HG02884 (cell line): ENCODE results near the gene GLRX3.
A peak's percentile ranks its signal among the peaks of the same experiment; 100 is the strongest.

Source experiments
- ATAC-seq: cut with Tn5 transposase; IDR thresholded peaks from one replicate; pipeline ENCODE4 v1.9.1; 2021; ENCODE audit warnings: mild to moderate bottlenecking, moderate library complexity; ENCODE audit not compliant: unreplicated experiment

Gene GLRX3

GRCh38 chr10:130137659-130138478 is 1.7 kb downstream of the GLRX3 start:
- ATAC-seq: no peak

DNA sequence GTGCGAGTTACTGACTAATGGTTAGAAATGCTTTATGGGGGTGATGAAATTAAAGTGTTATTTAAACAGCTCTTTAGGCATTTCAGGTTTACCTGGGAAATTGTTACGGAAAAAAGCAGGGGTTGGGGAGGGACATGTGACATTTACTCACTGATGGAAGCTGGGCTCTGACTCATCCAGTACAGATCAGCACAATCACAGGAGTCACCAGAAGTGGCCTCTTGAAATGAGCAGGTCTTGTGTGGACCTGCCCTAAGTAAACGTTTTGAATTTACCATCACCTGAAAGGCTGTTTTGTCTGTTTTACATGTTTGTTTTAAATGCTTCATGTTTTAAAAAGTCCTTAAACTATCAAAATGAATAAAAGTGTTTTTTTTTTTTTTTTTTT is 2.3 kb downstream of the GLRX3 start:
- no peak for ATAC-seq

GRCh38 chr10:130140425-130140824 is 4.2 kb downstream of the GLRX3 start:
- ATAC-seq: no peak

DNA sequence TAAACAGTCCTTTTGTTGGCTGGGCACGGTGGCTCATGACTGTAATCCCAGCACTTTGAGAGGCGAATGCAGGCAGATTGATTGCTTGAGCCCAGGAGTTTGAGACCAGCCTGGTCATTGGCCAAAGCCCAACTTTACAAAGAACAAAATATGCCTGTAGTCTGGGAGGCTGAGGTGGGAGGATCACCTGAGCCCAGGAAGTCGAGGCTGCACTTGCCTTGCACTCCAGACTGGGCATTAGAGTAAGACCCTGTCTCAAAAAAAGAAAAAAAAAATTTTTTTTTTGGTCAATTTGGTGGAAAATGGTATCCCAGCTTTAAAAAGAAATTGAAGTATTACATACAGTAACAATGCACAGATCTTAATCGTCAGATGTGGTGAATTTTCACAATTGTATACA is 4.8 kb downstream of the GLRX3 start:
- ATAC-seq: no peak

- no peak for ATAC-seq
Observed at GRCh38 chr10:130141460-130141859, 5.3 kb downstream of the GLRX3 start.

GRCh38 chr10:130141878-130142277 is 5.7 kb downstream of the GLRX3 start:
- peak; percentile 86 for ATAC-seq

DNA sequence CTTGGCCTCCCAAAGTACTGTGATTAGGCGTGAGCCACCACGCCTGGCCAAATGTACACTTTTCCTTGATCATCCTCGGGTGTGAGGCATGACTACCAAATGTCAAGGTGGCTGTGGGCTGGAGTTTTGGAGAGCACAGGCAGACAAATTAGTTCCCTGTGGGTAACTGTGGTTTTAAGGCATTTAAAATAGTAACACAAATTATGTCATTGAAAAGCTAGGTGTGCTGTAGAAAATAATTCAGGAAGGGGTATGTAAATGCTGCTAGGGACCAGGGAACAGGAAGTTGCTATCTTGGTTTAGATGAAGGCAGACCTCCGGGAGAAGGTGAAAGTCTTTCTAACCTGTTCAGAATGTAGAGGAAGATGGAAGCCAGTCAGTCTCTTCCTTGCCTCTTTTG is 9.9 kb downstream of the GLRX3 start:
- no peak for ATAC-seq

DNA sequence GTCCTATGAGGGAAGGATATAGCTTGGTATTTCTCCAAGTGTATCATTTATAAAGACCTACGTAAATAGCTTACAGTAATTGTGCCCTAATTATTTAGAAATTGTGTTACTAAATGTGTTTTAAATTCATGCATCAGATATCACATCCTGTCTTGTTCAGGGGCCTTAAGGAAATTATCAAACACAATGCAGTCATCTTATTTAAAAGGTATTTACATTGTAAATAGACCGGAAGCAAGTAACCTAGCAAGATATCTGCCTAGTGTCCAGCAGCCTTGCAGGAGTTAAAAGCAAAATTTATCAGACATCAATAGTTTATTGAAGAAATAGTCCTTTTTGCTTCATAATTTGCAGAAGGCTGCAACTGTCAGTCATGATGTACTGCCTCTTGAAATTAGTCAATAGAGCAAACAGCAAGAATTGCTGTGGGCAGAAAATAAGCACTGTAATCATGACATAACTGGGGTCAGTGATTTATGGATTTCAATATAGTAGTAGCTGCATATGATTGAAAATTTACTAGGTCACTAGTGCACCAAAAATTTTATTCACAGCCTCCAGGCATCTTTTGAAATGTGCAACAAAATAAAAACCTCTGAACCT is 23.1 kb downstream of the GLRX3 start:
- ATAC-seq: no peak

GRCh38 chr10:130160775-130161174 is 24.6 kb downstream of the GLRX3 start:
- ATAC-seq: peak; percentile 52

DNA sequence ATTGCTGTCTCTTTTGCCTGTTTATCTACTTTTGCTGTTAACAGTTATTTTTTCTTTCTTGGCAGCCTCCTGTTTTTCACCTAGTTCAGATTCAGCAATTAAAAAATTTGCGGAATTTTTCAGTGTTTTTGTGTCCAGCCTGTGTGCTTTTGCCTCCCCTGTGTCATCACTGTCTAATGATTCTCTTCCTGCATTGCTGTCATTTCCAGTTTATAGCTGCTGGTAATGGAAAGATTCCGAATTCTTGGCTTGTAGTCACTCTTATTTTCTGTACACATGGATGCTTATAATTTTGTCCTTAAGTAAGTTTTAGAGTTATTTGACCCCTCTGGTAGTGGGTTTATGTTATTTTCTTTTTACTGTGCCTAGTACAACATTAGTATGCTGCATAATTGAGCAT is 25.1 kb downstream of the GLRX3 start:
- no peak for ATAC-seq

DNA sequence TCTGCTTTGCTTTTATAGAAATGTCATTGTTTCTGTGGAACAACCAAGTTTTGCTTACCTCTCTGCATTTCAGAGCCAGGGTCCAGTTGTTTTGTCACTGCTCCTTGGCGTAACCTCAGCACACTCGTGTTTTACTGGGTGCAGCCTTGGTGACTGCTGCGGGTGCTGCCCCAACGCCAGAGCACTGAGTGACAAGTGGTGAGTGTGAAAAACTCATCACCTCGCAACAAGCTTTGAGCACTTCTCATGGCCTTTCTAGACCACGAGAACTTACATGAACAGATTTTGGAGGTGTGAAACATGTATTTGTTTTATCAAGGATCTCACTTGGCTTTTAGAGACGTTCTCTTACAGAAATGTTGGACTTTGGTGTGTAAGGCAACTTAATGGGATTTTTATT is 31.0 kb downstream of the GLRX3 start:
- no peak for ATAC-seq

DNA sequence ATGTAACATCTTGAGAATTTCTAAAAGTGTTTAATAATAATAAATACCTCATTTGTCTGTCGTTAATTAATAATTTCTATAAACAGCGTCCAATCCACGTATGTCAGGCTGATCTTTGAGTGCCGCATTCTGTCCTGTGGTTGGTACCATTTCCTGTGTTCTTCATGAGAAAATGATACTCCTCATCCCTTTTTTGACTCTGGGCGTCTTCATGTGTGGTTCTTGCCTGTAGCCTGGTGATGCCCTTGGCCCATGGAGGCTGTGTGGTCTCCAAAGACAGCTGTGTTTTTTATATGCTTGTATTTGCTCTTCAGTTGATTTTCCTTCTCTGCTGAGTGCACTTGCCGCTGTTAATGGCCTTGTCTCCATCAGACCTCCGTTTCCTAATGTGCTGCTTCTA is 31.5 kb downstream of the GLRX3 start:
- ATAC-seq: no peak

DNA sequence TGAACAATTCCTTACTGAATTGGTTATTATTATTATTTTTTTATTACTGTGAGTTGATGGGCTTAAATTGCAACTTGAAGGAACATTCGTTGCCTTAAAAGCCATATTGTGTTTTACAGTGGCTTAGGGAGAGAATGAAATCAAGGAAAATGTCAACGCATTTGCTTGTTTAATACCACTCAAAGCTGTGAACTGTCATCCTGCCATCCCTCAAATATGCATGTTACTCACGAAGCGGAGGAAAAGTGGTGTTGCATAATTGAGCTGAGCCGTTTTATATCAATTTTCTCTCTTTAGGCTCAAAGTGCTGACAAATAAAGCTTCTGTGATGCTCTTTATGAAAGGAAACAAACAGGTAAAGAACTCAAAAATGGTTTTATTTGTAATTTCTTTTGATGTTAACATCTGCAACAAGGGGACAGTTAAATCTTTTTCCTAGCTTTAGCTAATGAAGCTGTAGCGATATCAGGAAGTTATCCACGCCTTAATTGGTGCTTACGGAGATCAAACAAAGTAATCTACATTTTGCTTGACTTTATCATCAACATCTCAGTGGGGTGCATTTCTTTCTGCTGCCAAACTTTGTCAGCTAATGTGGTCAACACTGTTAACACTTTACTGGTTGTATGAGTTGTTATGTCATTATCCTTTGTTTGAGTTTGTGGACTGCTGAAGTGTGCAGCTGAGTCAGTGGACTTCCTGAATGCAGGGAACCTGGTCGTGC is 33.1 kb downstream of the GLRX3 start:
- no peak for ATAC-seq

DNA sequence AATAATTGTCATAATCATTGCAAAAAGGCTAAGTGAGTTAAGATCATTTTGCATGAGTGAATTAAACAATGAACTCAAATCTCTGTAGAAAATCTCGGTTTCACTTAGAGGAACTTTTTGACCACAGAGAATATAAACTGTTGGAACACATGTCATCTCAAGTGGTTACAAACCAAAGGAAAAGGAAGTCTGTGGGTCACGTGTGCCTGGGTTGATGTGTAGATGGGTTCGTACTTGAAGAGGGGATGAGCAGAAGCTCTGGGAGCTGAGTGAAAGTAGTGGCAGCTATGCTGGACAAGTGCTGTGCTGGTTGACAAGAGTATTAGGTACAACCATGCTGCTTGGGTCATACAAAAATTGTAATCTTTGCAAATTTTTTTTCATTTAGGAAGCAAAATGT is 35.0 kb downstream of the GLRX3 start:
- ATAC-seq: peak; percentile 65

- no peak for ATAC-seq
Observed at GRCh38 chr10:130174328-130174727, 38.1 kb downstream of the GLRX3 start.

- no peak for ATAC-seq
Observed at GRCh38 chr10:130175074-130175473, 38.9 kb downstream of the GLRX3 start.

GRCh38 chr10:130177250-130177649 is 41.1 kb downstream of the GLRX3 start:
- no peak for ATAC-seq

GRCh38 chr10:130179640-130180039 is 43.4 kb downstream of the GLRX3 start:
- no peak for ATAC-seq

DNA sequence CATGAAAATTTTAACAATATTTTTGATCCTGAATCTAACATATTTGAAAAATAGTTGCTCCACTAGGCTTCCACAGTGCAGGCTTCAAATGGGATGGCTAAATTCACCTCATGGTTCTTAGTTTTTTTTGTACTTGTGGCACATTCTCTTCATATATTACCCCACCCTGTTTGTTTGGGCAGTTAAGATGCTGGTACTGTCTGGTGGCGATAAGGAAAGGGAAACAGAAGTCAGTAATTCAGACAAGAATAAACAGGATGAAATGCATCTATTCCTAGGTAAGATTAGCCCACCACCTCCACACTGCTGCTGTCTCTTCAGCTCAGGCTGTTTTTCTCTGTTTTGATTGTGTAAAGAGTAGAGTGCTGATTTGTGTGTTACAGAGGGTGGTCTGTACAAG is 44.2 kb downstream of the GLRX3 start:
- ATAC-seq: no peak

DNA sequence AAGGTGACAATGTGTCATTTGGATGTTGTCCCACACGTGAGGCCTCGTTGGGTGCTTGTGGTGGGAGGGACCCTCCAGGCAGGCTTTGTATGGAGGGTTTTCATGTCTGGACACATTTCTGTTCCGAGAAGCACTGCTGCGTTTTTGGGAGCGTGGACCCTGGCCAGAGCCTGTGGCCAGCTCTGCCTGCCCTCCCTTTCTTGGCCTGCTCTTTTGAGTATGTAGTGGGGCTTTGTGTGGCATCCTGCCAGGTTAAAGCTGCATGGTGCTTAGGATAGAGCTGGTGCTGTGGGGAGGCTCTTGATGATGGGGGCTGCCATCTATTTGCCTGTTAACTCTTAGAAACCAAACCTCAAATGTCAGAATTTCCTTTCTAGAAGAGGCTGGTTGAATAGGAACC is 45.7 kb downstream of the GLRX3 start:
- no peak for ATAC-seq

- ATAC-seq: no peak
Observed at GRCh38 chr10:130185591-130185990, 49.4 kb downstream of the GLRX3 start.
